ENCODE data around the gene ZNF646.

DNA sequence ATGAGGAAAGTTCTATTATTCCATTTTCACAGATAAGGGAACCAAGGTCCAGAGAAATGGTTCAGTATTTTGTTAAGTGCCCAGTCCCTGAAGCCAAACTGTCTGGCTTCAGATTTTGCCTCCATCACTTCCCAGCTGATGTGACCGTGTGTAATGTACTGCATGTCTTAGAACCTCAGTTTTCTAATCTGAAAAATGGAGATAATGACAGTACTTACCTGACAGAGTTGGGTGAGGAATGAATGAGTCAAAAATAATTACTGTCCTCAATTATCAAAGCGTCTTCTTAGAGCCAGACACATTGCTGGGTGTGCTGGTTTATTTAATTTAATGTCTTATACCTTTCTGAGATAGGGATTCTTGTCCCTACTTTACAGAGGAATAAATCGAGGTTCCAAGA lies 6.9 kb upstream of the ZNF646 start:
- TF ChIP-seq, protein P1, sequence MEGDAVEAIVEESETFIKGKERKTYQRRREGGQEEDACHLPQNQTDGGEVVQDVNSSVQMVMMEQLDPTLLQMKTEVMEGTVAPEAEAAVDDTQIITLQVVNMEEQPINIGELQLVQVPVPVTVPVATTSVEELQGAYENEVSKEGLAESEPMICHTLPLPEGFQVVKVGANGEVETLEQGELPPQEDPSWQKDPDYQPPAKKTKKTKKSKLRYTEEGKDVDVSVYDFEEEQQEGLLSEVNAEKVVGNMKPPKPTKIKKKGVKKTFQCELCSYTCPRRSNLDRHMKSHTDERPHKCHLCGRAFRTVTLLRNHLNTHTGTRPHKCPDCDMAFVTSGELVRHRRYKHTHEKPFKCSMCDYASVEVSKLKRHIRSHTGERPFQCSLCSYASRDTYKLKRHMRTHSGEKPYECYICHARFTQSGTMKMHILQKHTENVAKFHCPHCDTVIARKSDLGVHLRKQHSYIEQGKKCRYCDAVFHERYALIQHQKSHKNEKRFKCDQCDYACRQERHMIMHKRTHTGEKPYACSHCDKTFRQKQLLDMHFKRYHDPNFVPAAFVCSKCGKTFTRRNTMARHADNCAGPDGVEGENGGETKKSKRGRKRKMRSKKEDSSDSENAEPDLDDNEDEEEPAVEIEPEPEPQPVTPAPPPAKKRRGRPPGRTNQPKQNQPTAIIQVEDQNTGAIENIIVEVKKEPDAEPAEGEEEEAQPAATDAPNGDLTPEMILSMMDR (IDR thresholded peaks at IDR 0.05; ENCODE audit: insufficient read depth, low read length): no peak
- TF ChIP-seq, protein P2, sequence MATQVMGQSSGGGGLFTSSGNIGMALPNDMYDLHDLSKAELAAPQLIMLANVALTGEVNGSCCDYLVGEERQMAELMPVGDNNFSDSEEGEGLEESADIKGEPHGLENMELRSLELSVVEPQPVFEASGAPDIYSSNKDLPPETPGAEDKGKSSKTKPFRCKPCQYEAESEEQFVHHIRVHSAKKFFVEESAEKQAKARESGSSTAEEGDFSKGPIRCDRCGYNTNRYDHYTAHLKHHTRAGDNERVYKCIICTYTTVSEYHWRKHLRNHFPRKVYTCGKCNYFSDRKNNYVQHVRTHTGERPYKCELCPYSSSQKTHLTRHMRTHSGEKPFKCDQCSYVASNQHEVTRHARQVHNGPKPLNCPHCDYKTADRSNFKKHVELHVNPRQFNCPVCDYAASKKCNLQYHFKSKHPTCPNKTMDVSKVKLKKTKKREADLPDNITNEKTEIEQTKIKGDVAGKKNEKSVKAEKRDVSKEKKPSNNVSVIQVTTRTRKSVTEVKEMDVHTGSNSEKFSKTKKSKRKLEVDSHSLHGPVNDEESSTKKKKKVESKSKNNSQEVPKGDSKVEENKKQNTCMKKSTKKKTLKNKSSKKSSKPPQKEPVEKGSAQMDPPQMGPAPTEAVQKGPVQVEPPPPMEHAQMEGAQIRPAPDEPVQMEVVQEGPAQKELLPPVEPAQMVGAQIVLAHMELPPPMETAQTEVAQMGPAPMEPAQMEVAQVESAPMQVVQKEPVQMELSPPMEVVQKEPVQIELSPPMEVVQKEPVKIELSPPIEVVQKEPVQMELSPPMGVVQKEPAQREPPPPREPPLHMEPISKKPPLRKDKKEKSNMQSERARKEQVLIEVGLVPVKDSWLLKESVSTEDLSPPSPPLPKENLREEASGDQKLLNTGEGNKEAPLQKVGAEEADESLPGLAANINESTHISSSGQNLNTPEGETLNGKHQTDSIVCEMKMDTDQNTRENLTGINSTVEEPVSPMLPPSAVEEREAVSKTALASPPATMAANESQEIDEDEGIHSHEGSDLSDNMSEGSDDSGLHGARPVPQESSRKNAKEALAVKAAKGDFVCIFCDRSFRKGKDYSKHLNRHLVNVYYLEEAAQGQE (IDR thresholded peaks at IDR 0.05; ENCODE audit: insufficient replicate concordance, low read depth): no peak
- no peak for TF ChIP-seq POLR2AphosphoS5 (IDR thresholded peaks at IDR 0.05; ENCODE audit: low read depth)
- TF ChIP-seq SPI1 (IDR thresholded peaks at IDR 0.05; ENCODE audit: borderline replicate concordance, low read depth): no peak
